ENCODE measurements around the gene EFCAB6. TPM values are rescaled to one million over a fixed set of nuclear protein-coding genes. Genes with fewer than 3 reads are reported as not detected.
A peak's percentile ranks its signal among the peaks of the same experiment; 100 is the strongest.

EFCAB6 gene
- total and polyA plus RNA-seq, 2 of the 4 experiments (the other 2 are of a cell fraction) = 0.44 to 1.1 TPM

GRCh38 chr22:43838571-43839307 is 26.6 kb upstream of the EFCAB6 start:
- dilution Hi-C loops (cut with HindIII; ENCODE audit: low sequenced_read_pairs, unreplicated experiment) (no loop called here), intact Hi-C loops (cut with micrococcal nuclease) (no loop called here), in situ Hi-C loops (cut with MboI; ENCODE audit: low sequenced_read_pairs) (no loop called here)
- WGBS, 2 experiments (ENCODE audit: extremely low coverage in 2 of 2, insufficient read length in 1 of 2) = no CpG with 5 or more reads among the region's 25 CpGs
- no peak overlapping the region for H3K18ac ChIP-seq (ENCODE audit: low read depth, low read length)
- H3K4me3 ChIP-seq (ENCODE audit: insufficient read depth, low read depth, low read length) = no peak overlapping the region
- peaks cover 9% of the 10 kb centered on the region; the same call in 1 of the 2 replicates for H3K36me3 ChIP-seq (ENCODE audit: control insufficient read depth, insufficient read depth, low read length)
- no peak overlapping the region for H2AK9ac ChIP-seq (replicated peaks; ENCODE audit: low read depth, low read length, poor library complexity)
- H2BK5ac ChIP-seq (ENCODE audit: low read depth, low read length, poor library complexity, severe bottlenecking) = no peak overlapping the region
- no peak overlapping the region for H4K5ac ChIP-seq (ENCODE audit: low read depth, low read length)
- H4K20me1 ChIP-seq (ENCODE audit: insufficient read depth, low read length) = no peaks in the 10 kb centered on the region
- H2AFZ ChIP-seq (replicated peaks; ENCODE audit: low read length, poor library complexity) = peak overlapping the region; percentile 23
- no peaks in the 10 kb centered on the region for H3K4me1 ChIP-seq (ENCODE audit: control insufficient read depth, insufficient read depth, low read length)
- H3K27ac ChIP-seq (ENCODE audit: insufficient read depth, low read length) = no peak overlapping the region
- no peaks in the 10 kb centered on the region for H3K79me1 ChIP-seq (ENCODE audit: low read depth in 1 of 2, low read length in 2 of 2)
- H3K9me3 ChIP-seq (ENCODE audit: control insufficient read depth, insufficient read depth, low read length) = no peaks in the 10 kb centered on the region
- H4K91ac ChIP-seq (ENCODE audit: insufficient read depth, low read depth, low read length) = no peak overlapping the region
- CTCF ChIA-PET = no interaction called here
- H4K8ac ChIP-seq (ENCODE audit: low read depth in 2 of 2, low read length in 2 of 2) = no peak overlapping the region
- no peak overlapping the region for H3K4ac ChIP-seq (ENCODE audit: low read depth, low read length)
- POLR2A ChIA-PET (ENCODE audit: unreplicated experiment) = no interaction called here
- H3K9me1 ChIP-seq (ENCODE audit: insufficient read depth, low read length) = no peaks in the 10 kb centered on the region
- H3K14ac ChIP-seq (replicated peaks; ENCODE audit: low read depth, low read length) = no peak overlapping the region
- H2AK5ac ChIP-seq (ENCODE audit: low read depth, low read length) = no peak overlapping the region
- no TSS peak for BruUV-seq (replicated peaks)
- ATAC-seq (ENCODE audit: low read depth) (no peak), DNase-seq (no peak)
- no peak overlapping the region for H2BK120ac ChIP-seq (ENCODE audit: low read depth, low read length)
- no peak overlapping the region for H3K23ac ChIP-seq (ENCODE audit: low read depth, low read length)
- no peak for TF ChIP-seq USF2 (IDR thresholded peaks at IDR 0.05; ENCODE audit: low read depth, low read length)
- TF ChIP-seq RCOR1 (IDR thresholded peaks at IDR 0.05; ENCODE audit: insufficient replicate concordance, low read length) = no peak
- no peak for TF ChIP-seq CEBPB (IDR thresholded peaks at IDR 0.05; ENCODE audit: low read depth, low read length)
- TF ChIP-seq, protein P1, sequence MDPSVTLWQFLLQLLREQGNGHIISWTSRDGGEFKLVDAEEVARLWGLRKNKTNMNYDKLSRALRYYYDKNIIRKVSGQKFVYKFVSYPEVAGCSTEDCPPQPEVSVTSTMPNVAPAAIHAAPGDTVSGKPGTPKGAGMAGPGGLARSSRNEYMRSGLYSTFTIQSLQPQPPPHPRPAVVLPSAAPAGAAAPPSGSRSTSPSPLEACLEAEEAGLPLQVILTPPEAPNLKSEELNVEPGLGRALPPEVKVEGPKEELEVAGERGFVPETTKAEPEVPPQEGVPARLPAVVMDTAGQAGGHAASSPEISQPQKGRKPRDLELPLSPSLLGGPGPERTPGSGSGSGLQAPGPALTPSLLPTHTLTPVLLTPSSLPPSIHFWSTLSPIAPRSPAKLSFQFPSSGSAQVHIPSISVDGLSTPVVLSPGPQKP (IDR thresholded peaks at IDR 0.05; ENCODE audit: borderline replicate concordance, low read depth, low read length) = no peak
- TF ChIP-seq FOS (IDR thresholded peaks at IDR 0.05; ENCODE audit: low read depth, low read length) = no peak
- no peak for TF ChIP-seq MAZ (IDR thresholded peaks at IDR 0.05; ENCODE audit: borderline replicate concordance, low read depth, low read length)
- no peak for TF ChIP-seq CTCF (conservative IDR thresholded peaks at IDR 0.05; ENCODE audit: low read depth, low read length)
- TF ChIP-seq MAFK (IDR thresholded peaks at IDR 0.05; ENCODE audit: low read depth, low read length) = no peak
- no peak for TF ChIP-seq SMC3 (IDR thresholded peaks at IDR 0.05; ENCODE audit: low read depth, low read length)
- no peak for TF ChIP-seq MXI1 (IDR thresholded peaks at IDR 0.05; ENCODE audit: borderline replicate concordance, low read depth, low read length)
- no peak for TF ChIP-seq POLR2A (IDR thresholded peaks at IDR 0.05; ENCODE audit: low read depth, low read length)
- TF ChIP-seq BHLHE40 (IDR thresholded peaks at IDR 0.05; ENCODE audit: low read depth, low read length) = no peak
- no peak for TF ChIP-seq RFX5 (IDR thresholded peaks at IDR 0.05; ENCODE audit: low read depth, low read length)
- no peak for TF ChIP-seq NFE2L2 (IDR thresholded peaks at IDR 0.05; ENCODE audit: low read depth, low read length)
- TF ChIP-seq RAD21 (IDR thresholded peaks at IDR 0.05; ENCODE audit: low read length) = no peak
- no peak for TF ChIP-seq CHD1 (IDR thresholded peaks at IDR 0.05; ENCODE audit: low read depth, low read length)
- H3K4me2 ChIP-seq (ENCODE audit: low read depth, low read length) = no peak overlapping the region
- no peak overlapping the region for H2BK20ac ChIP-seq (ENCODE audit: low read depth, low read length)
- no peak overlapping the region for H2BK15ac ChIP-seq (ENCODE audit: low read depth, low read length)
- H3K27me3 ChIP-seq (ENCODE audit: control insufficient read depth, insufficient read depth, low read length) = no peaks in the 10 kb centered on the region; the same call in 1 of the 2 replicates
- H3K56ac ChIP-seq (ENCODE audit: extremely low read depth, insufficient read depth, low read length) = no peak overlapping the region
- H3K9ac ChIP-seq (ENCODE audit: low read depth, low read length) = no peak overlapping the region
